ENCODE data around the gene SHB. TPM values are rescaled to one million over a fixed set of nuclear protein-coding genes. Genes with fewer than 3 reads are reported as not detected.

SHB gene
- total and polyA plus RNA-seq, 2 of the 13 experiments (the other 11 are each of a cell fraction or from before 2014, with no cell fraction given) = 19.4 to 20.7 TPM

DNA sequence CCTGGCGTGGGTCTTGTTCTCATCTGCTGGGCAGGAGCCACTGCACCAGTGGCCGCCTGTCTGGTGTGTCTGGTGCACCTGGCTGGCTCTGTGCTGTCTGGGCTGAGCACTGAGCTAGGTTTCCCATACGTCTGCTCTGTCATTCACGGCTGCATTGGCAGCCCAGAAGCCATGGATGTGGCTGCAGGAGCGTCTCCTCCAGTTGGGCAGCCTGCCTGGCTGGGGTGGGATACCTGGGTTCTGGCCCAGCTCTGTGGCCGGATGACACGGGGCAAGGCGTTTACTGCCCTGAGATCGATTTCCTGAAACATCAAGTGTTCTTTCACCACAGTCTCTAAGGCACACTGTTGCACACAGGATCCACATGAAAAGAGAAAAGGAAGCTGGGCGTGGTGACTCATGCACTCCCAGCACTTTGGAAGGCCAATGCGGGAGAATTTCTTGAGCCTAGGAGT, 139.6 kb downstream of the SHB start (continued):
- TF ChIP-seq RBM22 (optimal IDR thresholded peaks at IDR 0.05; ENCODE audit: low read length) = peak; percentile 14

DNA sequence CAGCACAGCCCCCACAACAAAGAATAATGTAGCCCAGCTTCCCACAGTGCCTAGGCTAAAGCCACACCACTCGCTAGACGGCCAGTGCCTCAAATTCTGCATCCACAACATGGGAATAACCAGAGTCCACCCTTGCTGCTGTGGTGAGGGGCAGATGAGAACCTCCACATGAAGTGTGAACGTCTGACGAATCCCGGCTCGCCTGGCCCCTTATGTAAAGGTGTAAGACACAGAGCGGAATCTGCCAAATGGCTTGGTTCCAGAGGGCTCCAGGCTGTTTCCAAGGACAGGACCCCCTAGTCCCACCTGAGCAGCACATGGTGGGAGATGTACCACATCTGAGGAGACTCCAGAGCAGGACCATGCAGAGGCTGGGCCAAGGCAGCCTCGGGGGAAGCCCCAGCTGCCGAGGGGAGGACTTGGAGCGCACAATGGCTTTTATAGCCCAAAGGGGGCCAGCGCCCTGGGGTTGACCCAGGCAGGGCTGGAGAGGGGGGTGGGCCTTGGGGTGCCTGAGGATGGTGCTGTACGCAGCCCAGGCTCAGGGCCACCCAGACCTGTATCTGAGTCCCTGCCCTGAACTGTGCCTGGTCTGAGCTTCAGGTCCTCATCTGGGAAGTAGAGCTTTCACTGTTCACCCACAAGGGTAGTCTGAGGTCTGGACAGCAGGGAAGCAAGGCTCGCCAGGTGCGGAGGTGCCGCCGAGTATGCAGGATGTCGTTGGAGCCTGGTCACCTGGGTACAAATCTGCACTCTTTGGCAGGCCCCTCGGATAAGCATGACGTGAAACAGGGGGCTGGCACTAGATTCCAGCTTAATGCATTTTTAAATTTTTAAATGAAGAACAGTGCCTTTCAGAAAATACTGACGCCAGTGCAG, 140.2 kb downstream of the SHB start:
- no TSS peak for BruUV-seq (replicated peaks)
- CTCF ChIA-PET (ENCODE audit: low intra/inter-chr PET ratio, low total read pairs) = no interaction called here
- H3K9ac ChIP-seq (ENCODE audit: insufficient read depth, low read depth, low read length) = no peak overlapping the region
- peak; percentile 16 for ATAC-seq
- H3K9me3 ChIP-seq (ENCODE audit: low read length) = no peaks in the 10 kb centered on the region
- DNase-seq (ENCODE audit: low spot score) = no peak
- TF ChIP-seq, protein P1, sequence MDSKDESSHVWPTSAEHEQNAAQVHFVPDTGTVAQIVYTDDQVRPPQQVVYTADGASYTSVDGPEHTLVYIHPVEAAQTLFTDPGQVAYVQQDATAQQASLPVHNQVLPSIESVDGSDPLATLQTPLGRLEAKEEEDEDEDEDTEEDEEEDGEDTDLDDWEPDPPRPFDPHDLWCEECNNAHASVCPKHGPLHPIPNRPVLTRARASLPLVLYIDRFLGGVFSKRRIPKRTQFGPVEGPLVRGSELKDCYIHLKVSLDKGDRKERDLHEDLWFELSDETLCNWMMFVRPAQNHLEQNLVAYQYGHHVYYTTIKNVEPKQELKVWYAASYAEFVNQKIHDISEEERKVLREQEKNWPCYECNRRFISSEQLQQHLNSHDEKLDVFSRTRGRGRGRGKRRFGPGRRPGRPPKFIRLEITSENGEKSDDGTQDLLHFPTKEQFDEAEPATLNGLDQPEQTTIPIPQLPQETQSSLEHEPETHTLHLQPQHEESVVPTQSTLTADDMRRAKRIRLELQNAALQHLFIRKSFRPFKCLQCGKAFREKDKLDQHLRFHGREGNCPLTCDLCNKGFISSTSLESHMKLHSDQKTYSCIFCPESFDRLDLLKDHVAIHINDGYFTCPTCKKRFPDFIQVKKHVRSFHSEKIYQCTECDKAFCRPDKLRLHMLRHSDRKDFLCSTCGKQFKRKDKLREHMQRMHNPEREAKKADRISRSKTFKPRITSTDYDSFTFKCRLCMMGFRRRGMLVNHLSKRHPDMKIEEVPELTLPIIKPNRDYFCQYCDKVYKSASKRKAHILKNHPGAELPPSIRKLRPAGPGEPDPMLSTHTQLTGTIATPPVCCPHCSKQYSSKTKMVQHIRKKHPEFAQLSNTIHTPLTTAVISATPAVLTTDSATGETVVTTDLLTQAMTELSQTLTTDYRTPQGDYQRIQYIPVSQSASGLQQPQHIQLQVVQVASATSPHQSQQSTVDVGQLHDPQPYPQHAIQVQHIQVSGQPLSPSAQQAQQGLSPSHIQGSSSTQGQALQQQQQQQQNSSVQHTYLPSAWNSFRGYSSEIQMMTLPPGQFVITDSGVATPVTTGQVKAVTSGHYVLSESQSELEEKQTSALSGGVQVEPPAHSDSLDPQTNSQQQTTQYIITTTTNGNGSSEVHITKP (CRISPR knock-in tag; IDR thresholded peaks at IDR 0.05; ENCODE audit: low read depth) = no peak
- TF ChIP-seq ZNF567 (CRISPR knock-in tag; IDR thresholded peaks at IDR 0.05; ENCODE audit: borderline replicate concordance) (no peak), AGO2 (optimal IDR thresholded peaks at IDR 0.05; ENCODE audit: low read depth, low read length) (peak; percentile 69), ZNF33B (CRISPR knock-in tag; IDR thresholded peaks at IDR 0.05) (no peak)
- TF ChIP-seq, protein P2, sequence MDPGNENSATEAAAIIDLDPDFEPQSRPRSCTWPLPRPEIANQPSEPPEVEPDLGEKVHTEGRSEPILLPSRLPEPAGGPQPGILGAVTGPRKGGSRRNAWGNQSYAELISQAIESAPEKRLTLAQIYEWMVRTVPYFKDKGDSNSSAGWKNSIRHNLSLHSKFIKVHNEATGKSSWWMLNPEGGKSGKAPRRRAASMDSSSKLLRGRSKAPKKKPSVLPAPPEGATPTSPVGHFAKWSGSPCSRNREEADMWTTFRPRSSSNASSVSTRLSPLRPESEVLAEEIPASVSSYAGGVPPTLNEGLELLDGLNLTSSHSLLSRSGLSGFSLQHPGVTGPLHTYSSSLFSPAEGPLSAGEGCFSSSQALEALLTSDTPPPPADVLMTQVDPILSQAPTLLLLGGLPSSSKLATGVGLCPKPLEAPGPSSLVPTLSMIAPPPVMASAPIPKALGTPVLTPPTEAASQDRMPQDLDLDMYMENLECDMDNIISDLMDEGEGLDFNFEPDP (CRISPR knock-in tag; conservative IDR thresholded peaks at IDR 0.05) = no peak
- H3K4me3 ChIP-seq (replicated peaks in 1 of 3; ENCODE audit: insufficient read depth in 1 of 3, low read depth in 2 of 3, low read length in 3 of 3) = no peak overlapping the region
- peaks cover 31 to 77% of the 10 kb centered on the region in 2 experiments for H3K36me3 ChIP-seq (replicated peaks in 1 of 2; ENCODE audit: control insufficient read depth in 1 of 2, insufficient read depth in 2 of 2, low read length in 2 of 2)
- H2AFZ ChIP-seq (ENCODE audit: low read length) = no peak overlapping the region
- in situ Hi-C loops (cut with HindIII; ENCODE audit: extremely low pct_ligation_motif_present, low pct_unique_long_range_greater_than_20kb) = no loop called here
- intact Hi-C loops (cut with micrococcal nuclease; ENCODE audit: unreplicated experiment) = no loop called here
- H4K20me1 ChIP-seq (ENCODE audit: insufficient read depth, low read length) = peaks cover 26% of the 10 kb centered on the region; the same call in 1 of the 2 replicates
- POLR2A ChIA-PET = no interaction called here
- H3K79me2 ChIP-seq (ENCODE audit: insufficient read depth, low read length) = peaks cover 9% of the 10 kb centered on the region
- 98% methylated on average over 18 of the region's 20 CpGs for WGBS (ENCODE audit: low lambda C conversion rate)
- FAIRE-seq = no peak
- no peak overlapping the region for H3K4me2 ChIP-seq (ENCODE audit: low read depth, low read length)
- peaks cover 16% of the 10 kb centered on the region for H3K4me1 ChIP-seq (ENCODE audit: insufficient read depth, low read length)
- no peaks in the 10 kb centered on the region for H3K27me3 ChIP-seq (ENCODE audit: control insufficient read depth in 1 of 2, insufficient read depth in 2 of 2, low read length in 2 of 2)
- H3K27ac ChIP-seq (ENCODE audit: extremely low read length, insufficient read depth, low read length) = no peak overlapping the region

Data from HepG2 (cell line).